Regular cardiac myocyte (primary cell): ENCODE measurements around the gene ALDOA. TPM values are rescaled to one million over a fixed set of nuclear protein-coding genes. Genes with fewer than 3 reads are reported as not detected.

ENCODE experiments used
- total RNA-seq: library from RNA; depleted of rRNA; stranded (reverse); fragments of >200 nt; gene quantifications from 2 replicates; pipeline ENCODE4 v1.2.3, GENCODE V29; 2014

ALDOA gene
- total RNA-seq = 670 and 1,196 TPM in 2 replicates

DNA sequence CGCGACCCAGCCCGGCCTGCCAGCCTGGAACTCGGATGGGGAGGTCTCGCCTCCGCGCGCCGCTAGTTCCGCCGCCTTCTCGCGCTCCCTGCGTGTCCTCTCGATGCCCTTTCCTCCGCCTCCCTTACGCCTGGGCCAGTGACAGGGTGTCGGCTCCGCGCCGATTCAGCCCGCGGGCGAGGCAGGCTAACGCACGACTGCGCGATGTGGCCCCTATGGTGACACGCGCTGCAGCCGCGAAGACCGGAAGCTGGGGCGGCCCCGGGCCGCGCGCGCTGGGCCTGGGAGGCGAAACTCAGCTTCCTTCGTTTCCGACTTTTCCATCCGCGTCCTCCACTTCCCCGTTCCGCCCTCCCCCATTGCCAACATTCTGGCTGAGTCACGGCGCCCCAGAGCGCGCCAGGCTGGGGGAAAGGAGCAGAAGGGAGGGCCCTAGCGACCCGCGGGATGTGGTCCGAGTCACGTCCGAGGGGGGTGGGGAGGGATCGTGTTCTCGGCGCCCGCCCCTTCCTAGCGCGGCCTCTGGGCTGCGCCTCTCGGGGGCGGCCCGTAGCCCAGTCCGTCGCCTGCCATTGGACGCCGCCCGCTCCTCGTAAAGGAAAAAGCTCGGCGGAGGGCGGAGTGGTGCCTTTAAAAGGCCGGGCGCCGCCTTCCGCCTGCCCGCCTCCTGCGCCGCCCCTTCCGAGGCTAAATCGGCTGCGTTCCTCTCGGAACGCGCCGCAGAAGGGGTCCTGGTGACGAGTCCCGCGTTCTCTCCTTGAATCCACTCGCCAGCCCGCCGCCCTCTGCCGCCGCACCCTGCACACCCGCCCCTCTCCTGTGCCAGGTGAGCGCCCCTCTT is at the start of gene ALDOA:
Gene ALDOA, plus strand, starts transcription at position 659 of the 841 bp plus-strand sequence. CDS start 1,138 bp downstream, outside the sequence.

DNA sequence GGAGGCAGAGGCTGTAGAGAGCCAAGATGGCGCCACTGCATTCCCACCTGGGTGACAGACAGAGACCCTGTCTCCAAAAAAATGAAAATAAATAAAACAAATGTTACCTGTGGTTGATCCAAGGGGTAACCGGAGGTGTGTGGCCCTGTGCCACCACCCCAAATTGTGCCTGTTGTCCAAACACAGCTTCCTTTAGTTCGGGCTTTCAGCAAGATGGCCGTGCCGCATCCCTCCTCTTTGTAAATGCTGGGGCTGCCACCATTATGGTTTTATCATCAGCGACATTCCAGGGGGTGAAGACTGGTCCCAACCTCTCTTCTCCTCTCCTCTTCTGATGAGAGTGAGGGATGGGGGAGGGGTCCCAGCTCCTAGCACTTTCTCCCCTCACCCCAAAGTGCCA is 42.7 kb upstream of the ALDOA start, which contains the start of gene C16orf92:
Gene C16orf92, plus strand, starts transcription at position 312 of the 400 bp plus-strand sequence. CDS start 143 bp downstream, outside the sequence.

DNA sequence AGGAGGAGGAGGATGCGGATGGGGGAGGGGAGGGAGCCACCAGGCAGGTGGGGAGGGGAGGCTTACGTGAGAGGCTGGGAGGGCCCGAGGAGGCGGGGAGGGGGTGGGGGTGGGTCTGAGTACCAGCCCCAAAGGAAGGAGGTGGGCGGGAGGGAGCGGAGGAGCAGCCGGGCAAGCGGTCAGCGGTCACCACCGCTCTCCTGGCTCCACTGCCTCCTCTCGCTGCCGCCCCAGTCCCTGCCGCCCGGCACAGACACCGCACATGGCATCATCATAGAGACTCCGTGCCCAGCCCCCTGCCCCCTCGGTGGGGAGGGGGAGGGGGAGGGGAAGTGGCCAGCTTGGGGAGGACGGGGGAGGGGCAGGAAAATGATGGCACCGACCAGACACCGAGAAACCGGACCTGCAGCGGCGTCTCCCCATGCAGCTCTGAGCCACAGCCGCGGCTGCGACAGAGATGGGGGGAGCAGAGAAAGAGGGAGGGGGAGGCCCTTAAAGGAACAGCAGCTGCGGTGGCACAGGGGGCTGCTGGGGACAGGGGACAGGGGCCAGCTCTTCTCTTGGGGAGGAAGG is 34.6 kb upstream of the ALDOA start, which contains the start of gene TLCD3B:
Gene TLCD3B, minus strand, starts transcription at position 431 of the 573 bp plus-strand sequence. CDS start 744 bp downstream, outside the sequence.

GRCh38 chr16:30075503-30076275 is 10.1 kb downstream of the ALDOA start, which contains the start of gene PPP4C:
Gene PPP4C, plus strand, starts transcription at chr16:30075994. Its CDS starts 384 bp downstream, at chr16:30076378.

GRCh38 chr16:30091474-30092372 is 26.2 kb downstream of the ALDOA start, which contains the start of gene TBX6:
Gene TBX6, minus strand, starts transcription at chr16:30091924. Its CDS starts 731 bp downstream, at chr16:30091193.

GRCh38 chr16:30096105-30096861 is 30.7 kb downstream of the ALDOA start, which contains the start of gene YPEL3:
Gene YPEL3, minus strand, starts transcription at chr16:30096213. Its CDS starts 731 bp downstream, at chr16:30095482.

DNA sequence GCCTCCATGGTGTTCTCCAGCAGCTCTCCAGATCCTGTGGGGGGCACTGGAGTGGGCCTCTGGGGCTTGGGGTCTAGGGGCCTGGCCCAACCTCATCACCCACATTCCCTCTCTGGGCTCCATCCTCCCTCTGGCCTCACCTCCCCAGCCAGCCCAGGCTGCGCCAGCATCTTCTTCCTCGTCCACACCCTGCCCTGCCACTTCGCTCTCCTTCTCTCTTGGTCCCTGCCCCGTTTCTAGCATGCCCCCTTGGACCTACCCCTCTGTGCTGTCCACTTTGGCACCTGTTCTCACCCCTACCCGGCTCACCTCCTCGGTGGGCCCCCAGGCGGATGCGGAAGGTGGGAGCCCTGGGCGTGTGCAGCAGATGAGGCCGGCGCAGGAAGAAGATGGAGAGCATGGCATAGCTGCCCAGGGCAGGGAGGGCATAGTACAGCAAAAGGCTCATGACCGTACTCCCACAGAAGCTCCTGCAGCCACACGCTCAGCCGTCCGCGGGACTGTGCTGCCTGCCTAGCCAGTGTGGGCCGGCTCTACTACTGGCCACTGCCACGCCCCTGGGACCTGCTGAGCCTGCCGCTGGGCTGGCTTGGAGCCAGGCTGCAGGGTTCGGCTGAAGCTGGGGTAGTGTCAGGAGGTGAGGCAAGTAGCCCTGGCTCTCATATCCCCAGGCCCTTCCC is 47.6 kb downstream of the ALDOA start, which contains the start of gene GDPD3:
Gene GDPD3, minus strand, starts transcription at position 507 of the 680 bp plus-strand sequence. Its CDS starts 59 bp downstream, at position 448.

Other genes with a start within 250 kb of the ALDOA start
- gene PAGR1, start 249.6 kb upstream of the ALDOA start, total RNA-seq = 12.7 and 32.4 TPM in 2 replicates
- 188 and 263 TPM in 2 replicates for gene MVP, start 245.3 kb upstream of the ALDOA start, total RNA-seq
- gene CDIPT, start 202.5 kb upstream of the ALDOA start, total RNA-seq = 86.8 and 102 TPM in 2 replicates
- gene SEZ6L2, start 166.2 kb upstream of the ALDOA start, total RNA-seq = 3.5 and 10.4 TPM in 2 replicates
- 13.0 and 15.3 TPM in 2 replicates for gene ASPHD1, start 165.3 kb upstream of the ALDOA start, total RNA-seq
- gene KCTD13, start 139.5 kb upstream of the ALDOA start, total RNA-seq = 5.2 and 7.0 TPM in 2 replicates
- 72.7 and 84.9 TPM in 2 replicates for gene TMEM219, start 103.7 kb upstream of the ALDOA start, total RNA-seq
- gene TAOK2, start 91.9 kb upstream of the ALDOA start, total RNA-seq = 54.1 and 74.6 TPM in 2 replicates
- gene HIRIP3, start 70.1 kb upstream of the ALDOA start, total RNA-seq = 5.1 and 15.0 TPM in 2 replicates
- gene INO80E, start 69.5 kb upstream of the ALDOA start, total RNA-seq = 19.4 and 20.5 TPM in 2 replicates
- gene DOC2A, start 54.7 kb upstream of the ALDOA start, total RNA-seq = under 0.01 TPM in 1 of 2 replicates, not detected in the other
- gene C16orf92, start 42.6 kb upstream of the ALDOA start, total RNA-seq = not detected in 2 replicates
- 0.19 TPM in 1 of 2 replicates, not detected in the other for gene TLCD3B, start 34.5 kb upstream of the ALDOA start, total RNA-seq
- 149 and 295 TPM in 2 replicates for gene PPP4C, start 10.2 kb downstream of the ALDOA start, total RNA-seq
- gene TBX6, start 26.2 kb downstream of the ALDOA start, total RNA-seq = 0.19 and 0.28 TPM in 2 replicates
- 10.4 and 18.3 TPM in 2 replicates for gene YPEL3, start 30.5 kb downstream of the ALDOA start, total RNA-seq
- 0.56 and 0.77 TPM in 2 replicates for gene GDPD3, start 47.8 kb downstream of the ALDOA start, total RNA-seq
- gene MAPK3, start 57.5 kb downstream of the ALDOA start, total RNA-seq = 38.9 and 46.2 TPM in 2 replicates
- gene CORO1A, start 117.8 kb downstream of the ALDOA start, total RNA-seq = 0.28 and 3.3 TPM in 2 replicates
- gene BOLA2B, start 127.9 kb downstream of the ALDOA start, total RNA-seq = 126 and 208 TPM in 2 replicates
- 13.5 and 18.8 TPM in 2 replicates for gene SLX1A, start 128.1 kb downstream of the ALDOA start, total RNA-seq
- gene SULT1A3, start 133.5 kb downstream of the ALDOA start, total RNA-seq = 1.9 and 2.3 TPM in 2 replicates
- 0.58 and 1.4 TPM in 2 replicates for gene NPIPB13, start 182.7 kb downstream of the ALDOA start, total RNA-seq